K562 (cell line): ENCODE data around the gene GRK3. TPM values are rescaled to one million over a fixed set of nuclear protein-coding genes. Genes with fewer than 3 reads are reported as not detected.

Experiments used
- CBFA2T2 ChIP-seq: fragments of 450-650 bp; conservative IDR thresholded peaks from 2 replicates; pipeline ENCODE4 v1.6.1; 2017; ENCODE audit warnings: mild to moderate bottlenecking
- CBFA2T3 ChIP-seq: fragments of 450-650 bp; IDR thresholded peaks from 2 replicates; pipeline ENCODE4 v1.6.1; 2017
- DACH1 ChIP-seq: fragments of 450-650 bp; IDR thresholded peaks from 2 replicates; pipeline ENCODE4 v1.6.1; 2018; ENCODE audit not compliant: partially characterized antibody
- EP300 ChIP-seq: IDR thresholded peaks from 2 replicates; pipeline ENCODE4 v1.6.1; 2012; ENCODE audit warnings: low read length, improper control_type of control experiment
- FOXK2 ChIP-seq, 2 experiments: fragments of 450-650 bp; IDR thresholded peaks in 1 of 2; conservative IDR thresholded peaks in 1 of 2; 2 replicates each; pipeline ENCODE4 v1.6.1; 2016; ENCODE audit warnings: low read depth in 2 of 2, mild to moderate bottlenecking in 1 of 2
- GATAD2A ChIP-seq: fragments of 450-650 bp; IDR thresholded peaks from 2 replicates; pipeline ENCODE4 v1.6.1; 2017
- IRF2 ChIP-seq: sonication (generic); formaldehyde crosslinking; IDR thresholded peaks from 2 replicates; pipeline ENCODE4 v1.8.1; 2022; ENCODE audit warnings: mild to moderate bottlenecking, missing genetic modification reagents
- KHSRP ChIP-seq: fragments of 450-650 bp; IDR thresholded peaks from 2 replicates; pipeline ENCODE4 v1.6.1; 2017
- MAZ ChIP-seq, 2 experiments: fragments of 450-650 bp in 1 of 2; sonication (generic) in 1 of 2; formaldehyde crosslinking; IDR thresholded peaks in 1 of 2; conservative IDR thresholded peaks in 1 of 2; 2 replicates each; pipeline versions ENCODE4 v1.4.0 to v1.5.0; 2020; ENCODE audit warnings: mild to moderate bottlenecking in 1 of 2, missing genetic modification reagents in 1 of 2
- MTA2 ChIP-seq: fragments of 450-650 bp; IDR thresholded peaks from 2 replicates; pipeline ENCODE4 v1.6.1; 2016; ENCODE audit warnings: low read depth
- NRF1 ChIP-seq, 2 experiments: fragments of 450-650 bp; IDR thresholded peaks in 1 of 2; conservative IDR thresholded peaks in 1 of 2; 2 replicates each; pipeline ENCODE4 v1.6.1; 2014; ENCODE audit warnings: mild to moderate bottlenecking in 2 of 2
- POLR2H ChIP-seq: IDR thresholded peaks from 2 replicates; pipeline ENCODE4 v1.6.1; 2016; ENCODE audit warnings: missing genetic modification characterization, low read depth, mild to moderate bottlenecking, control low read depth, missing compliant biosample characterization, moderate library complexity
- RAD21 ChIP-seq, 2 experiments: fragments of 250-450 bp in 1 of 2; fragments of 450-650 bp in 1 of 2; sonication (Bioruptor Pico) in 1 of 2; formaldehyde crosslinking in 1 of 2; IDR thresholded peaks in 1 of 2; conservative IDR thresholded peaks in 1 of 2; 2 replicates each; pipeline versions ENCODE4 v1.4.0 to v1.8.0; 2020 to 2022; ENCODE audit warnings: mild to moderate bottlenecking in 2 of 2, moderate library complexity in 1 of 2
- SMARCE1 ChIP-seq: fragments of 450-650 bp; IDR thresholded peaks from 2 replicates; pipeline ENCODE4 v1.7.1; 2016; ENCODE audit warnings: mild to moderate bottlenecking
- TAF1 ChIP-seq: IDR thresholded peaks from 2 replicates; pipeline ENCODE4 v1.6.1; 2011; ENCODE audit warnings: mild to moderate bottlenecking, low read length, moderate library complexity; ENCODE audit not compliant: insufficient read depth, control insufficient read depth, severe bottlenecking; ENCODE audit errors: extremely low read depth
- TAF9B ChIP-seq: fragments of 450-650 bp; IDR thresholded peaks from 2 replicates; pipeline ENCODE4 v1.6.1; 2018; ENCODE audit warnings: mild to moderate bottlenecking; ENCODE audit not compliant: partially characterized antibody
- TRIM24 ChIP-seq, 2 experiments: fragments of 450-650 bp; IDR thresholded peaks; 2 replicates each; pipeline ENCODE4 v1.6.1; 2016
- TRIM28 ChIP-seq: fragments of 450-650 bp; IDR thresholded peaks from 2 replicates; pipeline ENCODE4 v1.6.1; 2017
- ZNF695 ChIP-seq: fragments of 450-650 bp; formaldehyde crosslinking; IDR thresholded peaks from 2 replicates; pipeline ENCODE4 v1.4.0; 2020; ENCODE audit warnings: mild to moderate bottlenecking, moderate library complexity
- ZNF785 ChIP-seq: fragments of 250-450 bp; sonication (Bioruptor Pico); IDR thresholded peaks from 2 replicates; pipeline ENCODE4 v1.4.0; 2020; ENCODE audit warnings: mild to moderate bottlenecking
- polyA plus RNA-seq, 8 experiments: library from polyadenylated mRNA; depleted of rRNA in 4 of 8; stranded (reverse) in 5 of 8; unstranded in 3 of 8; fragments of >200 nt; fragmentation: Nextera tagmentation in 2 of 8; fragmentation: Illumina TruSeq in 1 of 8; extraction: Ambion mirVana in 2 of 8; extraction: Trizol in 1 of 8; gene quantifications; 2 replicates each; pipeline versions ENCODE4 v1.2.1 to v1.2.3, GENCODE V29; 2011 to 2014; ENCODE audit warnings: inconsistent platforms in 1 of 8, missing spikeins in 1 of 8
- total RNA-seq, 7 experiments: library from RNA; depleted of rRNA in 6 of 7; stranded (reverse); fragments of >200 nt in 6 of 7; fragmentation: Illumina TruSeq in 2 of 7; extraction: Trizol in 2 of 7; gene quantifications; 2 replicates each; pipeline versions ENCODE4 v1.2.1 to v1.2.3, GENCODE V29; 2011 to 2021; ENCODE audit warnings: low replicate concordance in 1 of 7
- TF ChIP-seq, protein P1 (sequence below): sonication (generic); formaldehyde crosslinking; IDR thresholded peaks from 2 replicates; pipeline ENCODE4 v1.8.1; 2023; ENCODE audit warnings: mild to moderate bottlenecking, missing genetic modification reagents
- TF ChIP-seq, protein P2 (sequence below): sonication (generic); formaldehyde crosslinking; IDR thresholded peaks from 2 replicates; pipeline ENCODE4 v1.8.0; 2022; ENCODE audit warnings: missing genetic modification reagents, mild to moderate bottlenecking, moderate library complexity, borderline replicate concordance
- TF ChIP-seq, protein P3 (sequence below), 2 experiments: fragments of 450-650 bp in 1 of 2; sonication (generic) in 1 of 2; formaldehyde crosslinking; conservative IDR thresholded peaks; 2 replicates each; pipeline versions ENCODE4 v1.4.0 to v1.8.1; 2020 to 2022; ENCODE audit warnings: mild to moderate bottlenecking in 1 of 2, missing genetic modification reagents in 1 of 2
- TF ChIP-seq, protein P4 (sequence below): IDR thresholded peaks from 2 replicates; pipeline ENCODE4 v1.6.1; 2014; ENCODE audit warnings: antibody characterized with exemption

The GRK3 gene
- total and polyA plus RNA-seq, 9 of the 15 experiments (the other 6 are each of a cell fraction or from before 2014, with no cell fraction given), result 1.4 to 7.6 (median 3.6) TPM

DNA sequence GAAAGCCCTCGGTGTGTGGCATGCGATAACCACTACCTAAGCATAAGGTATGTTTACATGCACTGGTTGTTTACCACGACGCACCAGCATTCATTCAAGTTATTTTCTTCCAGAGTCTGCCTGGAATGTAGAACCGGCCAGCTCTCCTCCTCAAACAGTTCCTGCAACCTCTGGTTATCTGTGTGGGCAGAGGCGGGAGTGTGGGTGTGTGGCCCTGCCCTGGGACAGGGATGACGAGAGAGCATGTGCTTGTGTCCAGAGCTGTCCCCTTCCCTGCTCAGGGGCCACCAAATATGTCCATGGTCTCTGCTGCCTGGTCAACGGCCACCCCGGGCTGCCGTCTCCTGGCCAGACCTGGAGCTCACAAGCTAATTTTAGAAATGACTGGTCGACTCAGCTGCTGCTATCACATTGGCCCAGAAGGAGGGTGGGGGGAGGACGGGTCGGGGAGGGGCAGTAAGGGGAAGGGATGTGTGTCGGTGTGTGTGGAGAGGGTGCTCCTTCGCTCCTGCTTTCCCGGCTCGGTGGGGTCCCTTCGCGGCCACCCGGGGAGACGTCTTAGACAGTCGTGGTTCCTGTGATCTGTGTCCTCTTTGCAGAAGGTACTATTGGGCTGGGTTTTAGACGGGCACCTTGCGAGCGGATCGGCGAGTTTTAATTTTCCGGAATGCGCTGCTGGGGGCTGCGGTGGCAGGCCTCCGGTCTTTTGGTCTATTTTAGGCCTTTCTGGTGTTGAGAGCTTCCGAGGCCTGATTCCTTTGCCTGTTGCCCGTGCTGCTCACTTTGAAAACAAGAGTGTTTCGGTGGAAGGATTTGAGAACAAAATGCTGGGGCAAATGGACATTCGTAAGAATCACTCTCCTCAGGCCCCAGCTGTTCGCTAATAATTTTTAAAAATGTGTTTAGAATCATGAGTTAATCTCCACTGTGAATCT lies 177.5 kb downstream of the GRK3 start, which contains the start of gene MYO18B (continued):
- TF ChIP-seq, protein P1, sequence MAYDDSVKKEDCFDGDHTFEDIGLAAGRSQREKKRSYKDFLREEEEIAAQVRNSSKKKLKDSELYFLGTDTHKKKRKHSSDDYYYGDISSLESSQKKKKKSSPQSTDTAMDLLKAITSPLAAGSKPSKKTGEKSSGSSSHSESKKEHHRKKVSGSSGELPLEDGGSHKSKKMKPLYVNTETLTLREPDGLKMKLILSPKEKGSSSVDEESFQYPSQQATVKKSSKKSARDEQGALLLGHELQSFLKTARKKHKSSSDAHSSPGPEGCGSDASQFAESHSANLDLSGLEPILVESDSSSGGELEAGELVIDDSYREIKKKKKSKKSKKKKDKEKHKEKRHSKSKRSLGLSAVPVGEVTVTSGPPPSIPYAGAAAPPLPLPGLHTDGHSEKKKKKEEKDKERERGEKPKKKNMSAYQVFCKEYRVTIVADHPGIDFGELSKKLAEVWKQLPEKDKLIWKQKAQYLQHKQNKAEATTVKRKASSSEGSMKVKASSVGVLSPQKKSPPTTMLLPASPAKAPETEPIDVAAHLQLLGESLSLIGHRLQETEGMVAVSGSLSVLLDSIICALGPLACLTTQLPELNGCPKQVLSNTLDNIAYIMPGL, result no peak
- TF ChIP-seq EP300 (peak; percentile 69), ZNF785 (no peak), RAD21 (CRISPR knock-in tag; conservative IDR thresholded peaks at IDR 0.05 in 1 of 2, IDR thresholded peaks at IDR 0.05 in 1 of 2) (peak in 1 of 2 experiments; percentile 39; a peak in 2 of 4 replicates), MAZ (CRISPR knock-in tag; conservative IDR thresholded peaks at IDR 0.05 in 1 of 2, IDR thresholded peaks at IDR 0.05 in 1 of 2) (peak; percentile 40 to 79; a peak in 3 of 4 replicates), TRIM28 (no peak), MTA2 (peak; percentile 41), FOXK2 (conservative IDR thresholded peaks at IDR 0.05 in 1 of 2, IDR thresholded peaks at IDR 0.05 in 1 of 2; ENCODE audit: low read depth in 2 of 2) (peak in 1 of 2 experiments; percentile 56; a peak in 2 of 4 replicates), IRF2 (CRISPR knock-in tag) (no peak), POLR2H (tag) (peak; percentile 64; the same call in 1 of the 2 replicates), NRF1 (conservative IDR thresholded peaks at IDR 0.05 in 1 of 2, IDR thresholded peaks at IDR 0.05 in 1 of 2) (peak; percentile 72 to 74), GATAD2A (peak; percentile 19; the same call in 1 of the 2 replicates), TAF1 (peak; percentile 50), DACH1 (peak; percentile 63), TRIM24 (IDR thresholded peaks at IDR 0.05) (peak in 1 of 2 experiments; percentile 52; a peak in 2 of 4 replicates), CBFA2T2 (peak; percentile 62), SMARCE1 (peak; percentile 47; the same call in 1 of the 2 replicates), CBFA2T3 (peak; percentile 79), TAF9B (peak; percentile 60), ZNF695 (no peak), KHSRP (no peak)
- TF ChIP-seq, protein P2, sequence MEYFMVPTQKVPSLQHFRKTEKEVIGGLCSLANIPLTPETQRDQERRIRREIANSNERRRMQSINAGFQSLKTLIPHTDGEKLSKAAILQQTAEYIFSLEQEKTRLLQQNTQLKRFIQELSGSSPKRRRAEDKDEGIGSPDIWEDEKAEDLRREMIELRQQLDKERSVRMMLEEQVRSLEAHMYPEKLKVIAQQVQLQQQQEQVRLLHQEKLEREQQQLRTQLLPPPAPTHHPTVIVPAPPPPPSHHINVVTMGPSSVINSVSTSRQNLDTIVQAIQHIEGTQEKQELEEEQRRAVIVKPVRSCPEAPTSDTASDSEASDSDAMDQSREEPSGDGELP, result peak; percentile 91
- TF ChIP-seq, protein P3, sequence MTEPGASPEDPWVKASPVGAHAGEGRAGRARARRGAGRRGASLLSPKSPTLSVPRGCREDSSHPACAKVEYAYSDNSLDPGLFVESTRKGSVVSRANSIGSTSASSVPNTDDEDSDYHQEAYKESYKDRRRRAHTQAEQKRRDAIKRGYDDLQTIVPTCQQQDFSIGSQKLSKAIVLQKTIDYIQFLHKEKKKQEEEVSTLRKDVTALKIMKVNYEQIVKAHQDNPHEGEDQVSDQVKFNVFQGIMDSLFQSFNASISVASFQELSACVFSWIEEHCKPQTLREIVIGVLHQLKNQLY (CRISPR knock-in tag; conservative IDR thresholded peaks at IDR 0.05), result no peak
- TF ChIP-seq, protein P4, sequence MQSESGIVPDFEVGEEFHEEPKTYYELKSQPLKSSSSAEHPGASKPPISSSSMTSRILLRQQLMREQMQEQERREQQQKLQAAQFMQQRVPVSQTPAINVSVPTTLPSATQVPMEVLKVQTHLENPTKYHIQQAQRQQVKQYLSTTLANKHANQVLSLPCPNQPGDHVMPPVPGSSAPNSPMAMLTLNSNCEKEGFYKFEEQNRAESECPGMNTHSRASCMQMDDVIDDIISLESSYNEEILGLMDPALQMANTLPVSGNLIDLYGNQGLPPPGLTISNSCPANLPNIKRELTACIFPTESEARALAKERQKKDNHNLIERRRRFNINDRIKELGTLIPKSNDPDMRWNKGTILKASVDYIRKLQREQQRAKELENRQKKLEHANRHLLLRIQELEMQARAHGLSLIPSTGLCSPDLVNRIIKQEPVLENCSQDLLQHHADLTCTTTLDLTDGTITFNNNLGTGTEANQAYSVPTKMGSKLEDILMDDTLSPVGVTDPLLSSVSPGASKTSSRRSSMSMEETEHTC, result 0 out of 2 replicates have a peak, but pooled peaks have one; percentile 14
